NCI-H82 treated with DMSO at 0.1 percent for 48 hours (cell line): ENCODE measurements around the gene STK32C.

Source experiments
- DNase-seq: peaks from one replicate; lab custom pipeline; 2025; ENCODE audit not compliant: unreplicated experiment; lab: John Stamatoyannopoulos, UW

The STK32C gene

GRCh38 chr10:132250481-132251475 is 57.0 kb downstream of the STK32C start:
- DNase-seq = no peak

DNA sequence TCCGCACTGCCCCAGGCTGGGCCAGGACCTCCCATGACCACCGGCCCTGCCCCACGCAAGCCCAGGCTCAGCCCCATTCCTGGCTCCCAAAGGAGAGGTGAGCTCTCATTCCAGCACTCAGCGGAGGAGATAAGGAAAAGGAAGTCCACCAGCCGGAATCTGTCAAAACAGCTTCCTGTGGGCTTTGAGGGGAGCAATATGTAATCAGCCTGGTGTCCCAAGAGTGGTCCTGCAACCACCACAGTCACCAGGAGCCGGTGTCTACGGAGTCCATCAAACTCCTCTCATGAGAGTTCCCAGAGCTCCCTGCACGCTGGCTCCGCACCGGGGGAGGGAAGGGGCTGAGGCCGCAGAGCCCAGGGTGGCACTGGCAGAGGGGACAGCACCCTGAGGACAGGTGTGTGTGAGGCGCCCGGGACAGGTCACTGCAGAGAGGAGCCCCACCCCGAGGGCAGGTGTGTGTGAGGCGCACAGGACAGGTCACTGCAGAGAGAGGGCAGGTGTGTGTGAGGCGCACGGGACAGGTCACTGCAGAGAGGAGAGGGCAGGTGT is 57.9 kb downstream of the STK32C start:
- DNase-seq = no peak

- no peak for DNase-seq
These were observed 58.5 kb downstream of the STK32C start for GRCh38 chr10:132249226-132249724.

- no peak for DNase-seq
These were observed 59.1 kb downstream of the STK32C start for GRCh38 chr10:132248455-132249225.

DNA sequence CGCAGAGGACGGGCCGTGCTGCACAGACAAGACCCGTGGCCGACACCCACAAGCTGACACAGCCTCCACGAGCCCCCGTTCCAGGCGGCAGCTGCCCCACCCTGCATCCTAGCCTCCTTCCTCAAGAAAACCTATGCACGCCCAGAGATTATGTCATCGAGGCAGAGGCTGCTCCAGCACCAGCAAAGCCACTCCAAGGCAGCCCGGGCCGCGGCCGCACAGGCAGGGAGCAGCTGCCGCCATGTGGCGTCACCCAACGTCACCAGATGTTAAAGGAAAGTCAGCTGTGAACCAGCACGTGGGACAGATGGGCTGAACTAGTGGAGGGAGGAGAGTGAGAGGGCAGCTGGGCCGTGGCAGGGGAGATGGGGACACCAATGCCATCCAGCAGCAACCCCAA is 59.8 kb downstream of the STK32C start:
- DNase-seq = no peak

GRCh38 chr10:132246296-132246695 is 61.5 kb downstream of the STK32C start:
- no peak for DNase-seq

DNA sequence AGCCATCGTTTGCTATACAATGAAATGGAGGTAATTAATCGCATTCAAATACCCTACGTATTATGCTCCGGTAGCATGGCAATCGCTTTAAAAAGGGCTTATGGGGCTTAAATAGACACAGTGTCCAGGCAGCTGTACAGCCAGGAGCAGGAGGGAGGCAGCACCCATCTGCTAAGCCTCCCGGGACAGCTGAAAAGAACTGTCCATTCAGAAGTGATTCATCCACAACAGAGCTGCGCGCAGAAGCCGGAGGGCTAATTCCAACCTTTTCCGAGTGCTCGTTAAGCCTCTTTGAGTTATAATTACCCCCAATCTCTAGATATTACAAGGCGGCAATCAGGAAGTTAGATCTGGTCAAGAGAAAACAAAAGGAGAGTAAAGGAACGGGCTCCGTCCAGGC is 62.7 kb downstream of the STK32C start:
- DNase-seq = peak; percentile 74

DNA sequence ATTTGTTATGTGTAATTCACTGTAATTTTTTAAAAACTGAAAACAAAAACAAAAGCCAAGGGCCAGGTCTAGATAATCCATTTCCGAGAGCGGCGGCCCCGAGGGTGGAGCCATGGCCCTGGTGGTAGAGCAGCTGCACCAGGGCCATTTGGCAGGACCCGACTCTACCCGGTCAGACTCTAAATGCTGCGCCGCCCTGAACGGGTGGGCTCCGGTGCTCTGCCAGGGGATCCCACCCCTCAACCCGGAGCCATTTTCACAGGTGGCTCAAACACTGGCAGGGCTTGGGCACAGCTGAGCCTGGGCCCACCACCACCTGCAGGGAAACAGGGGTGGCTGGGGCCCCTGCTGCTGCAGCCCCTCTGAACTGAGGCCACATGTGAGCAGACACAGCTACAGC is 64.1 kb downstream of the STK32C start:
- no peak for DNase-seq

DNA sequence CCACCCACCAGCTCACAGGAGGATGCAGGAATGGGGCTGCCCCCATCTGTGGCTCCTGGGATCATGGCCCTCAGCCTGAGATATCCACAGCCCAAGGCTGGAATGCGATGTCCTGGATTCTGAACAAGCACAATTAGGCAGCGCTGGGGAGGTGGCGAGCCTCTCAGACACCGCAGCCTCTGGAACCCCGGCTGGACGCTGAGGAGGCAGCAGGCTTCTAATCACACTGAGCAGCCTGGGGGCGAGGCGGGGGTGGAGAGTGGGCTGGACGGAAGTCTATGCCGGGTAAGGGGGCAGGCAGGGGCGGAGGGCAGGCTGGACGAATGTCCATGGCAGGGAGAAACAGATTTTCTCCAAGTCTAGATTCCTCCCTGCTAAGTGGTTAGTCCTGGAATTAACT is 64.6 kb downstream of the STK32C start:
- no peak for DNase-seq

- DNase-seq = no peak
These were observed 65.5 kb downstream of the STK32C start for GRCh38 chr10:132242103-132242840.

GRCh38 chr10:132241496-132241895 is 66.3 kb downstream of the STK32C start:
- no peak for DNase-seq

GRCh38 chr10:132241086-132241485 is 66.7 kb downstream of the STK32C start:
- DNase-seq = no peak

DNA sequence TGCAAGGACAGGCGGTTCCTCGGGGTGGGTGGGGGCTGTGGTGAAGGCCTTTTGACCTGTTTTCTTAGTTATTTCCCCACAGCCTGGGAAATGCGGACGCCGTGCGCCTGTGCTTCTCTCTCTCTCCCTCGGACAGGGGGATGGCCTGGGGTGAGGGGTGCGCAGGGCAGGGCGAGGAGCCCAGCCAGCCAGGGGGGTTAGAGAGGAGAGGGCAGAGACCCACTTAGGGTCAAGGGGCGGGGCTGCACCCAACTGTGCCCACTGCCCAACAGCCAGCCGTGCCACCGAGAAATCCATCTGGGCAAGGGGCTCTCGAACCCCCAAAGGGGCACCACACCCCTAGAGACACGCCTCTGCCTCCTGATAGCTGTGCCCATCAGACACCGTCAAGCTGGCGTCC is 67.2 kb downstream of the STK32C start:
- DNase-seq = no peak

- DNase-seq = no peak
These were observed 67.6 kb downstream of the STK32C start for GRCh38 chr10:132240156-132240555.

GRCh38 chr10:132239126-132240031 is 68.4 kb downstream of the STK32C start:
- DNase-seq = no peak

DNA sequence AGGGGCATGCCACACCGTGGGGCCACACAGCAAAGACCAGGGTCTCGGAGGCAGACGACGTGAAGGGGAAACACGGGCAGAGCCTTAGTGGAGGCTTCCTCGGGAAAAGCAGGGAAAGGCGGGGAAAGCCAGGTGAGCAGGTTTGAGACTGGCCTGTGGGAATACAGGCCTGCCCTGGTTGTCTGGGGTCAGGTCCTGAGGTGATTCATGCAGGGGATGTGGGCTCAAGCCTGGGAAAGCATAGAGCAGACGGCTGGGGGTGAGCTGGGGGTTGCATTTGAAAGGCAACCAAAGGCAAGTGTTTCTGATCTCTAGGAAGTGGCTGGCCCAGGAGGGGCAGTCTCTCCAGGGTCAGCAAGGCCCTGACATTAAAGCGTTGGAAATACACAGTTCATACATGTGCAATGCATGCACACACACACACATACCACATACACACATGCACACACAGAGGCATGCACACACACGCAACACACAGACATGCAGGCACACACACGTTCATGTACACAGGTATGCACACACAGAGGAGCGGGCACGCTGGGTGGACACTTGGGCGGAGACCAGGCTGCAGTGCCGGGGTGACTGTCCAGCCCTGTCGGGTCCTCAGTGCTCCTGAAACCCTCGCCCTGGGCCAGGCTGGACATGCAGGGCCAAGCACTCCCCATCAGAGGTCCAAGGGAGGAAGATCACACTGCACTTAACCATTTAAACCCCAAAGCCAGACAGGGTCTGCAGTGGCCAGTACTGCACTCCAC is 69.2 kb downstream of the STK32C start:
- no peak for DNase-seq

DNA sequence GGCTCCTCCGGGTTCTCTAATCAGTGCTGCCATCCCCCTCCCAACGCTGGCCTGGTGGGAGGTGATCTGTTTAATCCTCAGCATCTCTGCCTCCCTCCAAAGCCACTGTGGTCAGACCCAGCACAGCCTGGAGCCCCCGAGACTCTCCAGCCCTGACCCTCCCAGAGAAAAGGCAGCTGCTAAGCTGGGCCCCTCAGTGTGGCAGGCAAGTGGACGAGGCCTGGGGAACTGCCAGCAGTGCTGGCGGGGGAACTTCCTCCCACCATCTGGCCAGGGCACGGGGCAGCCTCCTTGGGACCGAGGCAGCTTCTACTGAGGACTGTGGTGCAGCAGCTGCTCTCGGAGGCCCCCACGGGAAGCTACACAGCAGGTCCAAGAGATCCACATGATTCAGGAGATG is 69.9 kb downstream of the STK32C start:
- DNase-seq = no peak

DNA sequence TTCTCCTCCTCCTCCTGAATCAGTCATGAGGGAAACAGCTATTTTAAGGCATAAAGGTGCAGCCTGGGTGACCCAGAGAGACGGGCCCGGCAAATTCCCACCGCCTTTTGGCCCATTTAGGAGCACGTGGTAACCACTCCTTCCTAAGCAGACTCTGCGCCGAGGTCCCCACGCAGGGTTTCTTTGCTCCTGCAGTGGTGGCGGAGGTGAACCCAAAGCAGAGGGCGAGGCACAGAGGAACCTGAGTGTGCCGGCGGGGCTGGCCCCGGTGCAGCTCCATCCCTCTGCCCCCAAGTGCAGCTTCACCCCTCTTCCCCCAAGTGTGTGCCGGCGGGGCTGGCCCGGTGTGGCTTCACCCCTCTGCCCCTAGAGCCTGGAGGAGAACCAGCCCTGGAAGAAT is 70.4 kb downstream of the STK32C start:
- DNase-seq = no peak

- DNase-seq = no peak
These were observed 70.9 kb downstream of the STK32C start for GRCh38 chr10:132236881-132237280.
